WTC11 (cell line): Measurements from ENCODE around the gene MAGI2. TPM values are rescaled to one million over a fixed set of nuclear protein-coding genes. Genes with fewer than 3 reads are reported as not detected.

Experiments used
- ATAC-seq: fragments of 200-7000 bp; cut with Tn5 transposase; 2 replicates; pipeline ENCODE4 v1.10.0; 2021; ENCODE audit warnings: mild to moderate bottlenecking, moderate library complexity
- CTCF ChIA-PET: fragments of 300-600 bp; sonication (Branson Sonifier 250); formaldehyde crosslinking; loops from one replicate; lab custom pipeline; 2021; ENCODE audit warnings: antibody characterized with exemption; lab: Charles Lee
- POLR2A ChIA-PET: fragments of 350-600 bp; sonication (Branson Sonifier 250); formaldehyde crosslinking; loops from one replicate; lab custom pipeline; 2021; ENCODE audit warnings: antibody characterized with exemption; lab: Charles Lee
- DNase-seq: peaks from one replicate; pipeline ENCODE4 v3.0.0; 2021; ENCODE audit warnings: low spot score
- H3K27ac Mint-ChIP-seq: 2 replicates; pipeline ENCODE4 v1.8.0; 2021; ENCODE audit warnings: mixed read lengths
- H3K27me3 Mint-ChIP-seq: 2 replicates; pipeline ENCODE4 v1.8.0; 2021; ENCODE audit warnings: low read depth, mild to moderate bottlenecking, moderate library complexity, mixed read lengths
- H3K36me3 Mint-ChIP-seq: 2 replicates; pipeline ENCODE4 v1.8.0; 2021; ENCODE audit warnings: mixed read lengths
- H3K4me1 Mint-ChIP-seq: 2 replicates; pipeline ENCODE4 v1.8.0; 2022; ENCODE audit warnings: mixed read lengths
- H3K4me3 Mint-ChIP-seq: 2 replicates; pipeline ENCODE4 v1.8.0; 2021; ENCODE audit warnings: mild to moderate bottlenecking, moderate library complexity, mixed read lengths
- H3K9me3 Mint-ChIP-seq: 2 replicates; pipeline ENCODE4 v1.8.0; 2021; ENCODE audit warnings: mixed read lengths
- AFF4 ChIP-seq: sonication (generic); formaldehyde crosslinking; IDR thresholded peaks from 2 replicates; pipeline ENCODE4 v1.8.1; 2023; ENCODE audit warnings: mild to moderate bottlenecking, missing genetic modification reagents, borderline replicate concordance
- ARID4B ChIP-seq: sonication (generic); formaldehyde crosslinking; IDR thresholded peaks from 2 replicates; pipeline ENCODE4 v1.8.0; 2023; ENCODE audit warnings: missing genetic modification reagents, mild to moderate bottlenecking, borderline replicate concordance
- ATF1 ChIP-seq: sonication (generic); formaldehyde crosslinking; IDR thresholded peaks from 2 replicates; pipeline ENCODE4 v1.8.1; 2023; ENCODE audit warnings: mild to moderate bottlenecking, moderate library complexity, missing genetic modification reagents
- ATF6 ChIP-seq: sonication (generic); formaldehyde crosslinking; IDR thresholded peaks from 2 replicates; pipeline ENCODE4 v1.8.1; 2023; ENCODE audit warnings: mild to moderate bottlenecking, missing genetic modification reagents
- CREM ChIP-seq: sonication (generic); formaldehyde crosslinking; IDR thresholded peaks from 2 replicates; pipeline ENCODE4 v1.8.1; 2022; ENCODE audit warnings: mild to moderate bottlenecking, missing genetic modification reagents, moderate library complexity
- ESRRA ChIP-seq: sonication (generic); formaldehyde crosslinking; IDR thresholded peaks from 2 replicates; pipeline ENCODE4 v1.8.1; 2022; ENCODE audit warnings: mild to moderate bottlenecking, missing genetic modification reagents, borderline replicate concordance
- ETV6 ChIP-seq: sonication (generic); formaldehyde crosslinking; IDR thresholded peaks from 2 replicates; pipeline ENCODE4 v1.8.1; 2022; ENCODE audit warnings: mild to moderate bottlenecking, missing genetic modification reagents
- GRHL2 ChIP-seq: fragments of 250-450 bp; sonication (Bioruptor Pico); IDR thresholded peaks from 2 replicates; pipeline ENCODE4 v1.8.0; 2022; ENCODE audit warnings: mild to moderate bottlenecking, moderate library complexity; ENCODE audit not compliant: insufficient replicate concordance, severe bottlenecking
- GTF2I ChIP-seq: fragments of 250-450 bp; sonication (Bioruptor Pico); conservative IDR thresholded peaks from 2 replicates; pipeline ENCODE4 v1.4.0; 2021; ENCODE audit warnings: mild to moderate bottlenecking
- IRF2 ChIP-seq: sonication (generic); formaldehyde crosslinking; IDR thresholded peaks from 2 replicates; pipeline ENCODE4 v1.8.0; 2022; ENCODE audit warnings: low read depth, missing genetic modification reagents, borderline replicate concordance
- RORB ChIP-seq: fragments of 250-450 bp; sonication (Bioruptor Pico); IDR thresholded peaks from 2 replicates; pipeline ENCODE4 v1.9.0; 2021; ENCODE audit warnings: mild to moderate bottlenecking
- ZBTB21 ChIP-seq: sonication (generic); formaldehyde crosslinking; IDR thresholded peaks from 2 replicates; pipeline ENCODE4 v1.8.1; 2023; ENCODE audit warnings: mild to moderate bottlenecking, missing genetic modification reagents, borderline replicate concordance
- ZBTB43 ChIP-seq: sonication (generic); formaldehyde crosslinking; IDR thresholded peaks from 2 replicates; pipeline ENCODE4 v1.8.1; 2023; ENCODE audit warnings: mild to moderate bottlenecking, missing genetic modification reagents
- ZMAT4 ChIP-seq: fragments of 250-450 bp; sonication (Bioruptor Pico); IDR thresholded peaks from 2 replicates; pipeline ENCODE4 v1.9.0; 2021; ENCODE audit warnings: mild to moderate bottlenecking
- ZNF121 ChIP-seq: sonication (generic); formaldehyde crosslinking; IDR thresholded peaks from 2 replicates; pipeline ENCODE4 v1.8.0; 2023; ENCODE audit warnings: missing genetic modification reagents
- ZNF138 ChIP-seq: sonication (generic); formaldehyde crosslinking; conservative IDR thresholded peaks from 2 replicates; pipeline ENCODE4 v1.8.1; 2022; ENCODE audit warnings: mild to moderate bottlenecking, moderate library complexity, missing genetic modification reagents
- ZNF512 ChIP-seq: sonication (generic); formaldehyde crosslinking; IDR thresholded peaks from 2 replicates; pipeline ENCODE4 v1.8.1; 2022; ENCODE audit warnings: missing genetic modification reagents, borderline replicate concordance
- total RNA-seq: library from RNA; stranded (reverse); gene quantifications from 3 replicates; pipeline ENCODE4 v1.2.3, GENCODE V29; 2021

The MAGI2 gene
- total RNA-seq, 1 experiment from 2014 or later: 26.6 TPM

- TF ChIP-seq AFF4 (CRISPR knock-in tag) (no peak), RORB (CRISPR knock-in tag) (no peak)
Measured at GRCh38 chr7:78173666-78174065, 1279.8 kb downstream of the MAGI2 start (continued).

GRCh38 chr7:78172933-78173591, 1280.4 kb downstream of the MAGI2 start:
- CTCF ChIA-PET: interaction anchor here (1.6 kb wide), 1 partner anchor 153 kb away, joined by 3 read pairs; no protein-coding TSS in a partner anchor
- H3K36me3 Mint-ChIP-seq: 0 out of 2 replicates have a peak, but pooled peaks cover under 1% of the 10 kb centered on the region
- H3K27me3 Mint-ChIP-seq: no peaks in the 10 kb centered on the region
- POLR2A ChIA-PET: no interaction called here
- no peaks in the 10 kb centered on the region for H3K9me3 Mint-ChIP-seq
- no peak for ATAC-seq
- H3K4me3 Mint-ChIP-seq: no peak overlapping the region
- peaks cover 48% of the 10 kb centered on the region for H3K4me1 Mint-ChIP-seq
- TF ChIP-seq ATF6 (CRISPR knock-in tag): no peak
- DNase-seq: no peak
- no peak overlapping the region for H3K27ac Mint-ChIP-seq

GRCh38 chr7:78172267-78172757, 1281.2 kb downstream of the MAGI2 start:
- peaks cover 5% of the 10 kb centered on the region; the same call in 1 of the 2 replicates for H3K36me3 Mint-ChIP-seq
- DNase-seq (no peak), ATAC-seq (peak; percentile 68)
- no peaks in the 10 kb centered on the region for H3K27me3 Mint-ChIP-seq
- peak overlapping the region; percentile 86 for H3K27ac Mint-ChIP-seq
- ChIA-PET CTCF (interaction anchor here (1.5 to 1.9 kb wide), 3 partner anchors 12 to 152 kb away, joined by 3 to 6 read pairs (median 5); no protein-coding TSS in a partner anchor), POLR2A (no interaction called here)
- peaks cover 48% of the 10 kb centered on the region for H3K4me1 Mint-ChIP-seq
- no peaks in the 10 kb centered on the region for H3K9me3 Mint-ChIP-seq
- peak overlapping the region; percentile 3; the same call in 1 of the 2 replicates for H3K4me3 Mint-ChIP-seq
- TF ChIP-seq ATF1 (CRISPR knock-in tag) (no peak), ZNF512 (no peak), ARID4B (CRISPR knock-in tag) (no peak), ZNF121 (CRISPR knock-in tag) (no peak), GRHL2 (CRISPR knock-in tag) (no peak), RORB (CRISPR knock-in tag) (no peak), ESRRA (no peak), ETV6 (CRISPR knock-in tag) (no peak; the same call in 1 of the 2 replicates), ZNF138 (CRISPR knock-in tag) (no peak), IRF2 (CRISPR knock-in tag) (no peak), ZMAT4 (no peak), ZBTB21 (no peak), ZBTB43 (CRISPR knock-in tag) (no peak), GTF2I (CRISPR knock-in tag) (no peak), CREM (CRISPR knock-in tag) (no peak)
